ENCODE data around the gene EIF4EBP3. TPM values are rescaled to one million over a fixed set of nuclear protein-coding genes. Genes with fewer than 3 reads are reported as not detected.

The EIF4EBP3 gene
- total RNA-seq, 2 donors from 2014 or later = 27.2 to 32.9 TPM

Small RNA genes within 50 kb of the gene (microRNA-seq; reads per million reads assigned to microRNA genes)
- 0 reads per million in 2 donors for gene MIR6831

Other genes starting within 250 kb of the EIF4EBP3 start
- 10 to 100 TPM; 37.2 TPM for gene PFDN1, start 244.6 kb upstream of the EIF4EBP3 start, total RNA-seq
- 10 to 100 TPM; 11.4 to 11.9 TPM for gene HBEGF, start 201.1 kb upstream of the EIF4EBP3 start, total RNA-seq
- under 1 TPM; 0.31 to 0.42 TPM for gene SLC4A9, start 187.5 kb upstream of the EIF4EBP3 start, total RNA-seq
- 100 to 1,000 TPM; 118 to 140 TPM for gene ANKHD1, start 145.8 kb upstream of the EIF4EBP3 start, total RNA-seq
- 10 to 100 TPM; 25.1 to 39.0 TPM for gene SRA1, start 9.8 kb downstream of the EIF4EBP3 start, total RNA-seq
- 10 to 100 TPM; 19.6 to 26.5 TPM for gene APBB3, start 16.9 kb downstream of the EIF4EBP3 start, total RNA-seq
- 100 to 1,000 TPM in 1 of 2 donors, 10 to 100 TPM in 1; 89.7 to 121 TPM for gene SLC35A4, start 17.2 kb downstream of the EIF4EBP3 start, total RNA-seq
- 10 to 100 TPM; 35.5 to 65.7 TPM for gene CD14, start 85.5 kb downstream of the EIF4EBP3 start, total RNA-seq
- 10 to 100 TPM; 11.4 to 16.1 TPM for gene TMCO6, start 91.8 kb downstream of the EIF4EBP3 start, total RNA-seq
- gene NDUFA2, start 100.0 kb downstream of the EIF4EBP3 start, total RNA-seq = 10 to 100 TPM; 88.1 to 89.3 TPM
- gene IK, start 100.2 kb downstream of the EIF4EBP3 start, total RNA-seq = 10 to 100 TPM; 60.4 to 77.4 TPM
- gene WDR55, start 117.2 kb downstream of the EIF4EBP3 start, total RNA-seq = 10 to 100 TPM; 38.2 to 46.3 TPM
- gene DND1, start 125.9 kb downstream of the EIF4EBP3 start, total RNA-seq = 1 to 10 TPM in 1 of 2 donors, under 1 TPM in 1; 0.78 to 1.0 TPM
- 10 to 100 TPM; 48.6 to 53.7 TPM for gene HARS1, start 143.7 kb downstream of the EIF4EBP3 start, total RNA-seq
- gene HARS2, start 143.8 kb downstream of the EIF4EBP3 start, total RNA-seq = 10 to 100 TPM; 37.6 to 38.9 TPM
- gene ZMAT2, start 152.8 kb downstream of the EIF4EBP3 start, total RNA-seq = 10 to 100 TPM; 41.4 to 49.9 TPM
- gene PCDHA1, start 238.5 kb downstream of the EIF4EBP3 start, total RNA-seq = not detected
- not detected for gene PCDHA2, start 247.2 kb downstream of the EIF4EBP3 start, total RNA-seq

All from left colon (tissue), 2 donors.